Keratinocyte (primary cell): ENCODE measurements around the gene NOD1. TPM values are rescaled to one million over a fixed set of nuclear protein-coding genes. Genes with fewer than 3 reads are reported as not detected.

Experiments
- DNase-seq: peaks from one replicate; pipeline ENCODE4 v3.0.0-alpha.2; 2011; ENCODE audit warnings: low read depth, missing footprints, low spot score
- FAIRE-seq: peaks from 2 replicates; lab custom pipeline; 2011; peaks lifted over from hg19 to GRCh38; lab: Jason Lieb, UNC
- H2AFZ ChIP-seq: 2 replicates; pipeline ENCODE4 v1.6.0; 2012; ENCODE audit warnings: low read length, control low read depth, inconsistent platforms; ENCODE audit not compliant: control insufficient read depth
- H3K27ac ChIP-seq: 2 replicates; pipeline ENCODE4 v1.5.1; 2011; ENCODE audit warnings: low read length; ENCODE audit not compliant: control insufficient read depth, insufficient read depth
- H3K27me3 ChIP-seq: 3 replicates; pipeline ENCODE4 v1.6.0; 2011; ENCODE audit warnings: low read length; ENCODE audit not compliant: control insufficient read depth, insufficient read depth; ENCODE audit errors: extremely low read depth
- H3K36me3 ChIP-seq, 2 experiments: 2 replicates in 1 of 2; 3 replicates in 1 of 2; pipeline ENCODE4 v1.5.1; 2011; ENCODE audit warnings: low read length in 2 of 2, mild to moderate bottlenecking in 1 of 2; ENCODE audit not compliant: control insufficient read depth in 2 of 2, insufficient read depth in 2 of 2; ENCODE audit errors: extremely low read depth in 1 of 2
- H3K4me1 ChIP-seq: 3 replicates; pipeline ENCODE4 v1.5.1; 2011; ENCODE audit warnings: low read length; ENCODE audit not compliant: control insufficient read depth, insufficient read depth; ENCODE audit errors: extremely low read depth
- H3K4me2 ChIP-seq: 3 replicates; pipeline ENCODE4 v1.6.0; 2011; ENCODE audit warnings: low read depth, low read length; ENCODE audit not compliant: control insufficient read depth, insufficient read depth; ENCODE audit errors: extremely low read depth
- H3K4me3 ChIP-seq, 3 experiments: fragments of 200-600 bp in 1 of 3; sonication (generic) in 1 of 3; 2 replicates in 2 of 3; 3 replicates in 1 of 3; pipeline ENCODE4 v1.5.1; 2011 to 2016; ENCODE audit warnings: low read length in 3 of 3, mild to moderate bottlenecking in 3 of 3, control low read depth in 2 of 3, inconsistent platforms in 1 of 3, low read depth in 1 of 3, mixed read lengths in 1 of 3, mixed run types in 1 of 3, moderate library complexity in 1 of 3; ENCODE audit not compliant: control insufficient read depth in 2 of 3, insufficient read depth in 2 of 3; ENCODE audit errors: extremely low read depth in 1 of 3
- H3K79me2 ChIP-seq: 2 replicates; pipeline ENCODE4 v1.6.0; 2012; ENCODE audit warnings: low read length; ENCODE audit not compliant: control insufficient read depth, insufficient read depth
- H3K9ac ChIP-seq: 3 replicates; pipeline ENCODE4 v1.6.0; 2011; ENCODE audit warnings: low read length; ENCODE audit not compliant: control insufficient read depth, insufficient read depth; ENCODE audit errors: extremely low read depth
- H3K9me1 ChIP-seq: 3 replicates; pipeline ENCODE4 v1.6.0; 2011; ENCODE audit warnings: low read length; ENCODE audit not compliant: control insufficient read depth, insufficient read depth; ENCODE audit errors: extremely low read depth
- H3K9me3 ChIP-seq: 2 replicates; pipeline ENCODE4 v1.5.1; 2012; ENCODE audit warnings: low read depth, low read length; ENCODE audit not compliant: control insufficient read depth
- H4K20me1 ChIP-seq: 3 replicates; pipeline ENCODE4 v1.6.0; 2011; ENCODE audit warnings: low read length; ENCODE audit not compliant: control insufficient read depth, insufficient read depth; ENCODE audit errors: extremely low read depth
- CTCF ChIP-seq, 3 experiments: IDR thresholded peaks in 1 of 3; conservative IDR thresholded peaks in 1 of 3; optimal IDR thresholded peaks in 1 of 3; 2 replicates in 2 of 3; 3 replicates in 1 of 3; pipeline versions ENCODE3 to v1.5.1; 2011; ENCODE audit warnings: low read length in 3 of 3, mild to moderate bottlenecking in 3 of 3, moderate library complexity in 2 of 3, control low read depth in 1 of 3, inconsistent platforms in 1 of 3; ENCODE audit not compliant: insufficient read depth in 2 of 3; ENCODE audit errors: extremely low read depth in 1 of 3
- EZH2 ChIP-seq: IDR thresholded peaks from one replicate; pipeline ENCODE4 v1.6.1; 2012; ENCODE audit warnings: inconsistent platforms, mild to moderate bottlenecking, low read length, moderate library complexity
- dilution Hi-C: fragments of 300-500 bp; cut with MboI; formaldehyde crosslinking; loops from one replicate; pipeline ENCODE4 v1.7.0; 2020; ENCODE audit warnings: low sequenced_read_pairs; ENCODE audit not compliant: extremely low pct_ligation_motif_present
- polyA plus RNA-seq, 5 experiments: library from polyadenylated mRNA; depleted of rRNA in 3 of 5; stranded (reverse) in 3 of 5; stranded (forward) in 1 of 5; unstranded in 1 of 5; fragments of >200 nt; gene quantifications; 1 replicate in 1 of 5; 2 replicates in 3 of 5; 3 replicates in 1 of 5; pipeline versions ENCODE4 v1.2.1 to v1.2.3, GENCODE V29; 2011 to 2012; ENCODE audit warnings: missing spikeins in 2 of 5, low read depth in 1 of 5, low replicate concordance in 1 of 5

Gene NOD1
- polyA plus RNA-seq, 1 donor (not counting 4 experiments of a cell fraction or from before 2014, with no cell fraction given) = 4.3 TPM

DNA sequence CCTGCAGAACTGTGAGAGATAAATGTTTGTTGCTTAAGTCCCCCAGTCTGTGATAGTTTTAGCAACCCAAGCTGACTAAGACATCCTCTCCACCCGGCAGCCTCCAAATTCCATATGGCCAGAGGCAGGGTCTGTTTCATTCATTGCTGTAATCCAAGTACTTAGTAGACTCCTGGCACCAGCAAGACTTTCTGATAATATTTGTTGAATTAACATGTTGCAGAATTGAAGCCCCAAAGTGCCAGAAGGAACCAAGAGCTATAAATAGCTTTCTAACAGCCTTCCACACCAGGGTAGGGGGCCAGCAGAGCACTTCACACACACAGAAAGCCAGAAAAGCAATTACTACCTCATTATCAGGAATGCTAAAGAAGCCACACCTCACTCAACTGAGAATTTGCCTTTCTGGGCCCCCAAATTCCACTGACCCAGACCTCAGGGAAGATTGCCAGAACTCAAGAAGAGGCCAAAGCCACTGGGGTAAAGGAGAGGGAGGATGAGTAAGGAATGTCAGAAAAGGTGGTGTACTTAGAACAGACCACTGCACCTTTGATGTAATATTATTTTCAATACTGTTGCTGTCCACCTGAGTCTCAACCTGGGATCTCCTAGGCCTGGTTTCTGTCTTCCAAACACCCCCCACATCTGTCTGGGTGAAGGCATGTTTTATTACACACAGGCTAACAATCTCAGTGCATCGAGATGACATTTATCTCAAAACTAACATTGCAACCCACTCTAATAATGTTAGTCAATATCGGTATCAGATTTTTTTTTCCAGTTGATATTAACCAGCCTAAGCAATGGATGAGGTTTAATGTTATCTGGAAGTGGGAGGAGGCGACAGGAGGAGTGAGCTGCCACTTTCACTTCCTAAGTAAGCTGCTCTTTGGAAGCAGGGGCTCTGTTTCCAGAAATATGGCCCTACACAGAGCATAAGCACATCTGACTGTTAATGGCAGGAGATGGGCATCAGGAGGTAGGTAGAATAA, 5.5 kb downstream of the NOD1 start:
- dilution Hi-C loops = no loop called here
- peaks cover 10% of the 10 kb centered on the region for H3K79me2 ChIP-seq

GRCh38 chr7:30472081-30472783, 6.4 kb downstream of the NOD1 start:
- H3K79me2 ChIP-seq = peaks cover 9% of the 10 kb centered on the region
- H3K9ac ChIP-seq = no peak overlapping the region
- peaks cover 15% of the 10 kb centered on the region for H3K4me1 ChIP-seq

More for the DNA sequence above, 5.5 kb downstream of the NOD1 start:
- no peak overlapping the region for H2AFZ ChIP-seq
- H3K4me3 ChIP-seq = no peak overlapping the region
- H3K9me3 ChIP-seq = no peaks in the 10 kb centered on the region
- peaks cover 19% of the 10 kb centered on the region for H3K4me1 ChIP-seq
- no peak for TF ChIP-seq CTCF (optimal IDR thresholded peaks at IDR 0.05 in 1 of 3, IDR thresholded peaks at IDR 0.05 in 1 of 3, conservative IDR thresholded peaks at IDR 0.05 in 1 of 3; ENCODE audit: extremely low read depth in 1 of 3, insufficient read depth in 2 of 3, low read length in 3 of 3)
- TF ChIP-seq EZH2 = no peak
- H3K9ac ChIP-seq = no peak overlapping the region
- H3K9me1 ChIP-seq = no peaks in the 10 kb centered on the region
- FAIRE-seq = no peak
- H4K20me1 ChIP-seq = no peaks in the 10 kb centered on the region
- H3K27ac ChIP-seq = no peak overlapping the region
- H3K4me2 ChIP-seq = no peak overlapping the region
- no peaks in the 10 kb centered on the region for H3K36me3 ChIP-seq
- no peak for DNase-seq
- no peaks in the 10 kb centered on the region for H3K27me3 ChIP-seq

More at GRCh38 chr7:30472081-30472783, 6.4 kb downstream of the NOD1 start:
- FAIRE-seq (no peak), DNase-seq (no peak)
- TF ChIP-seq CTCF (optimal IDR thresholded peaks at IDR 0.05 in 1 of 3, IDR thresholded peaks at IDR 0.05 in 1 of 3, conservative IDR thresholded peaks at IDR 0.05 in 1 of 3; ENCODE audit: extremely low read depth in 1 of 3, insufficient read depth in 2 of 3, low read length in 3 of 3) (no peak), EZH2 (no peak)
- Histone ChIP-seq H3K27me3 (no peaks in the 10 kb centered on the region), H3K4me3 (no peak overlapping the region), H3K4me2 (no peak overlapping the region), H3K36me3 (no peaks in the 10 kb centered on the region), H3K9me3 (no peaks in the 10 kb centered on the region), H3K27ac (no peak overlapping the region), H2AFZ (no peak overlapping the region), H3K9me1 (no peaks in the 10 kb centered on the region), H4K20me1 (no peaks in the 10 kb centered on the region)
- dilution Hi-C loops = no loop called here
